ENCODE results near the gene DCUN1D4.

The DCUN1D4 gene

DNA sequence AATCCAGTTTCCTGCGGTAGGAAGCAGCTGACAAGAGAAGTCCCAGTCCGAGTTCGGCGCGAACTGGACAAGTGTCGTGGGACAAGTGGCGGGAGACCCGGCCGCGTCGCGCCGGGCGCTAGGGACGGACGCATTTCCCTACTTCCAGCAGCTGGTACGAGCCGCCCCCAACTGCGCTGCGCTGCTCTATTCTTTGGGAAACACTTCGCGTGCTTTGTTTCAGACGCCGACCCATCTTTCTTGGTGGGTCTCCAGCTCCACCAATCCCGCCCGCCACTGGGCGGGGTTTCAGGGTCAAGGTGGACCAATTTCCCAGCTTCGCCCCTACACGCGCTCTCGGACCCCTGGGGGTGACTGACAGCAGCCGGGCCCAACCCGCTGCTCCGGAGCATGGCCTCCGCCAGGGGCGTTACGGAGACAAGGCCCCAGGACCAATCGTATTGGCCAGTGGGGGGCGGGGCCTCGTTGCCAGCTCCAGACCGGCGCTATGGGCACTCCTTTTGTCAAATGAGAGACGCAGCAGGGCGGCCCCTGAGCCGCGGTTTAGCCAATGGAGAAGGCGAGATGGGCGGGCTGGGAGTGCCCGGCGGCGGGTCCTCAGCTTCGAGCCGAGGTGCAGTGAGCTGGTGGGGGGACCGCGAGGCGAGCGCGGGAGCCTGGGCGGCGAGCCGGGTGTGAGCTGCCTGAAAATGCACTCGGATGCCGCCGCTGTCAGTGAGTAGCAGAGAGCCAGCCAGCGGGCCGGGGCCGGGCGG is at the start of gene DCUN1D4:
DCUN1D4 (plus strand) TSS at position 600 of the 755 bp plus-strand sequence; CDS start at position 690, 90 bp downstream.
- peak; percentile 99 for DNase-seq (ENCODE audit: low spot score)

DNA sequence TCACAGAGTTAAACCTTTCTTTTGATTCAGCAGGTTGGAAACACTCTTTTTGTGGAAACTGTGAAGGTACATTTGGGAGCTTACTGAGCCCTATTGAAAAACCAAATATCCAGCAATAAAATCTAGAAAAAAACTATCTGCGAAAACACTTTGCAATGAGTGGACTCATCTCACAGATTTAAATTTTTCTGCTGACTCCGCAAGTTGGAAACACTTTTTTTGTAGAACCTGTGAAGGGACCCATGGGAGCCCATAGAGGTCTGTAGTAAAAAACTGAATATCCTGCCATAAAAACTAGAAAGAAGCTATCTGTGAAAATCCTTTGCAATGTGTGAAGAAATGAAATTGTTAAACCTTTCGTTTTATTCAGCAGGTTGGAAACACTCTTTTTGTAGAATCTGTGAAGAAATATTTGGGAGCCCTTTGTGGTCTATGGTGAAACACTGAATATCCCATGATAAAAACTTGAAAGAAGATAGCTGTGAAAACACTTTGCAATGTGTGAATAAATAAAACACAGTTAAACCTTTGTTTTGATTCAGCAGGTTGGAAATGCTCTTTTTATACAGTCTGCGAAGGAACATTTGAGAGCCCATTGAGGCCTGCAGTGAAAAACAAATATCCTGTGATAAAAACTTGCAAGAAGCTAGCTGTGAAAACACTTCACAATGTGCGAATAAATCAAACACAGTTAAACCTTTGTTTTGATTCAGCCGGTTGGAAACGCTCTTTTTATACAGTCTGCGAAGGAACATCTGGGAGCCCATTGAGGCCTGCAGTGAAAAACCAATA is 22.3 kb upstream of the DCUN1D4 start:
- no peak for DNase-seq (ENCODE audit: low spot score)

DNA sequence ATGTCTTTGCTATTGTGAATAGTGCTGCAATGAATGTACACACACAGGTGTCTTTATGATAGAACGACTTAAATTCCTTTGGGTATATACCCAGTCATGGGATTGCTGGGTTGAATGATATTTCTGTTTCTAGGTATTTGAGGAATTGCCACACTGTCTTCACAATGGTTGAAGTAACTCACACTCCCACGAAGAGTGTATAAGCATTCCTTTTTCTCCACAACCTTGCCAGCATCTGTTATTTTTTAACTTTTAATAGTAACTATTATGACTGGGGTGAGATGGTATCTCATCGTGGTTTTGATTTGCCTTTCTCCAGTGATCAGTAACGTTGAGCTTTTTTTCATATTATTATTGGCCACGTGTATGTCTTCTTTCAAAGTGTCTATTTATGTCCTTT is 17.6 kb upstream of the DCUN1D4 start:
- DNase-seq (ENCODE audit: low spot score), result no peak

DNA sequence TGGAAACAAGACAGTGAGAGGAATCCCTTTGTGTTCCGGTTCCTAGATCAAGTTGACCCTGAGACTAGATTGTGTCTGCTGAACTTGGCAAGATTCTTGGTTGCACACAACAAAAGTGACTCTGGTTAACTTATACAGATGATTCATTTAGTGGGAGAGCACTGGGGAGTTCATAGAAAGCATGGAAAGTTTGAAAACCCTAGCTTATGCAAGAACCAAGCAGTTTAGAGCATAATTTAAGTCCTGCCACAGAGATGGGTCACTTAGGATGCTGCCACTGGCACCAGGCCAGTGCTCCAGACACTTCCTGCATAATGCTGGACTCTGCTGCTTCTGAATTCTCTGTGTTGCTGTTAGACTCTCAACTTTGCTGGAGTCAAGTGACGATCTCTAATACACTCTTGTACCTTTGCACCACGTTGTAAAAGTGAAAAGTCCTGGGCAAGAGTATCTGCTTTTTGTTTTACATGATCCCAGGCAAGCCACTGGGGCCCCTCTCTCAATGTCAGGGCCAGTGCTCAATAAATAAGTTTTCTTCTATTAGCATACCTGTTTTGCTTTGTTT is 12.7 kb upstream of the DCUN1D4 start:
- no peak for DNase-seq (ENCODE audit: low spot score)

DNA sequence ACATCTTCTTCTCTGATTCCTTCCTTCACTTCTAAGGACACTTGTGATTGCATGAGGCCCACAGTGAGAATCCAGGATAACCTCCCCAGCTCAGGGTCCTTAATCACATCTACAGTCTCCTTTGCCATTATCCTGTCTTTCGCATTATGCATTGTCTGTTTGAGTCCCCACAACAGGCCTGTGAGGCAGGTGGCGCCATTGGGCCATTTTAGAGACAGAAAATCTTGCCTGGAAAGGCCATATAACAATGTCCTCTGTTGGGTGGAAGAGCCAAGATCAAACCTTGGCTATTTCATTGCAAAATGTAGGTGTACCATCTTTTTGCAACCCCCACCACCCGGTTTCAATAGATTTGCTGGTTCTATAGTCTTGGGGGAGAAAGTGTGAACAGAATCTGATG is 11.8 kb upstream of the DCUN1D4 start:
- DNase-seq (ENCODE audit: low spot score), result peak; percentile 49

DNA sequence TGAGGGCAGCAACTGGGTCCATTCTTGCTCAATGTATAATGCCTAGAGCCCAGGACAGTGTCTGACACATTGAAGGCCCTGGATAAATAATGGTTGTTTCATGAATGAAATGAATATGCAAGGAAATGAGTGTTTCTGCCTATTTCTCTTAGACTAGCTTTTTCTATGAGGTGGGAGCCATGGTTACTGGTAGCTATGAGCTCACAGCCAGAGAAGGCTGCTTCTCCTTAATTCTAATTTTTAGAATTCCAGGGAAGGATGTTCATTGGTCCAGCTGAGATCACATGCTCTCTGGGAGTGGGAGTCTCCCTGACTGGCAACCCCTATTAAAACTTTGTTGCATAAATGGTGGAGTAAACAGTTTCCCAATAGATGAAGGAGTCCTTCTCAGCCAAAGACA is 9.7 kb upstream of the DCUN1D4 start:
- DNase-seq (ENCODE audit: low spot score), result no peak

DNA sequence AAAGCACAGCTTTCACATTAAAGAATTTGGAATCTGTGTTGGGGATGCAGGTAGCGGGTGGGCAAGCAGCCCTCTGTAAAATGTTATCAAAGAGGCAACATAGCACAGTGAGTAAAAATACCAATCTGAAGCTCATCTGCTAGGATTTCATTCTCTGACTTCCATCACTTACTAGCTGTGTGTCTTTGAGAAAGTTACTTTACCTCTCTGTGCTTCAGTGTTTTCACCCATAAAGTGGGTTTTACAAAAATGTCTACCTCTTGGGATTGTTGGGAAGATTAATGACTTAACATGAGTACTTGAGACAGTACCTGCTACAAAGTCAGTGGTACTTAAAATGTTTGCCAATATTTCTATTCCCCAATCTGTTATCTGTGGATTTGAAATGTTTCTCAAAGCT is 7.9 kb upstream of the DCUN1D4 start:
- no peak for DNase-seq (ENCODE audit: low spot score)

DNA sequence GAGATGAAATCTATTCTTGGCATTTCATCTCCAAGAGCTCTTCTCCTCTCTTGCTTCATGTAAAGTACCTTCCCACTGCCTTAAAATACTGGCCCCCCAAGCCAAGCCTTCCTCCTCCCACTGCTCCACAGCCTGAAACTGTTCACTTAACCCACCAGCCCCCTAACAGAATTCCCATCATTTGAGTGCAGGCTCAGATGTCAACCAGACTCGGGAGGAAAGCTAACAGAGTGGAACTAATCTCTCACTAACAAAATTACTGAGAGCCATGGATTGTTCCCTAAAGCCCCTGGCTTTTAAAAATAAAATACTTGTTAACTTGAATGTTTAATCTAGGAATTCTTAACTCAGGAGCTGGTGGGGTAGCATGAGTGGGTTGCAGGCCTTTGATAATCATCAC is 7.1 kb upstream of the DCUN1D4 start:
- DNase-seq (ENCODE audit: low spot score), result no peak

DNA sequence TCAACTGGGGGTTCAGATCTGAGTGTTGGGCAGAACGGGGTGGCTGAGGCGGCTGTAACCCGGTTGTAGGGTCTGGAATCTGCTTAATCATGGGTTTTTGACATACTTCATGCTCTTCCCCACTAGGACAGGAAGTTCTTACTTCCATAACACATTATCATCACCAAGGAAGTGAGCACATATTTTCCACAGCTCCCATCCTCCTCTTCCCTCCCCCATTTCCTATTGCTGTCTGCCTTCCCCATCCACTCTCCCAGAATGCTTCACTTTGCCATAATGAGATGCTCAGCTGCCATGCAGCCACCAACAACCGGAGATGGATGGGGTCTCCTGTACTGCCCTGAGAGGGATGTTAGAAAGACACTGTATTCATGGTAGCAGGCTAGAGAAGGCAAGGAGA is 6.4 kb upstream of the DCUN1D4 start:
- no peak for DNase-seq (ENCODE audit: low spot score)

DNA sequence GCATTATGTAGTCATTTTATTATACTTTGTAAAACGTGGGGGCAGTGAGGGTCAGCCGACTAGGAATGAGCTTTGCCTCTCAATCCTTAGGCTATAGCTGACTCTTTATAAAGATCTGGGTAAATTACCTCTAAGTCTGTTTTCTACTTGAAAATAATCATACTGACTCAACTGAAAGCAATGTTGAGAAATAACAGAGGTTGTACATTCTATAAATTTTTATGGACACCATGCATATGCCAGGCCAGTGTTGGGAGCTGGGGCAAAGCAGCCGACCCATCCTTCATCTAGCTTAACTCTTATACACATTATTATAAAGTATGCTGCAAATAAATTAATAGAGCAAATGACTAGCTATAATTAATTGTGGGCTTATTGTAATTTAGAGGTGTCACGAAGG is 2.2 kb upstream of the DCUN1D4 start:
- no peak for DNase-seq (ENCODE audit: low spot score)

DNA sequence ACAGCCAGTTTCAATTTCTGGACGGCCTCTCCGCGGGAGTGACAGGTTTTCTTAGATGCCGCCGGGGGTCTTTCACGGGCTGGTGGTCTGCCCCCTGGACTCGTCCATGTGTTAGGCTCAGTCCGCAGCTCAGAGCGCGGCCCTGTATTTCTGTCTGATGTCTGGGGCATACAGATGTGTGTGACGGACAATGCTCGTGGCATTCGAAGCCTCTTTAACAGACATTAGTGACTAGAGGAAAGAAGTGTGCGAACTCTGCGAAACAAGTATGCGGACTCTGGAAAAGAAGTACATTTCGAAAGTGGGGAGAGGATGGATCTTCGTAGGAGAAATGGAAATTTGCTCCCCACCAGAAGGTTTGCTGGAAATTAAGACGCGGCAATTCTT is 793 bp upstream of the DCUN1D4 start:
- DNase-seq (ENCODE audit: low spot score), result no peak

DNA sequence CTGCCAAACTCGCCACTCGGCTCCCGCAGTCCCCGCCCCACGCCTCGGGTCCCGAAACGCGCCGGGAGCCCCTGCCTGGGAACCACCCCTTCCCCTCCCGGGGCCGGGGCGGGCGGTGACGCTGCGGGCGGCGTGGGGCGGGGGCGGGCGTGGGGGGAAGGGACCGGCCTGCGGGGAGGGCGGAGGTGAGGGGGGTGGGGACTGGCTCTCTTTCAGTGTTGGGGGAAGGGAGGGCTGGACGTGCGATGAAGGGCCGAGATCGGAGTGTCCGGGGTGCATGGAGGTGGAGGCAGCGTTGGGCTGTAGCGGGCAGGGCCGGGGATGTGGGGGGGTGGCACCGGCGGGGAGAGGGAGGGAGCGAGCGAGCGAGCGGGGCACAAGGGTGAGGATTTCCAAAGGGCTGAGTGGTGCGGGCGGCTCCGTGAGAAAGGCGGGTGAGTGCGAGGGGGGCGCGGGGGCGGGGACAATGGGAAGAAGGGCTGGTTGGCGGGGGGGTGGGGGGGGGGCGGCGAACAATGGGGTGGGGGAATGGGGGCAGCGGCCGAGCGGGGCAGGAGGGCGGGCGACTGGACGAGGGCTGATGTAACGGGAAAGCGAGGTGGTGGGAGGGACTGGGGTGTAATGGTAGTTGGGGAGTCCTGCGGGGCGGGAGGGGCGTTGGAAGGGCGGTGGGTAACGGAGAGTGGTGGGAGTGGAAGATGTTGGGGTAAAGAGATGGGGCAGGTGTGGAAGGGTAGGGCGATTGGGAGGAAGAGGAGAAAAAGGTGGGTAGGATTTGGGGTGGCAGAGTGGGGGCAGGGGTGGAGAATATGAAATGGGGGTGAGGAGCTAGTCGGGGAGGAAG is 578 bp downstream of the DCUN1D4 start:
- DNase-seq (ENCODE audit: low spot score), result peak; percentile 41

DNA sequence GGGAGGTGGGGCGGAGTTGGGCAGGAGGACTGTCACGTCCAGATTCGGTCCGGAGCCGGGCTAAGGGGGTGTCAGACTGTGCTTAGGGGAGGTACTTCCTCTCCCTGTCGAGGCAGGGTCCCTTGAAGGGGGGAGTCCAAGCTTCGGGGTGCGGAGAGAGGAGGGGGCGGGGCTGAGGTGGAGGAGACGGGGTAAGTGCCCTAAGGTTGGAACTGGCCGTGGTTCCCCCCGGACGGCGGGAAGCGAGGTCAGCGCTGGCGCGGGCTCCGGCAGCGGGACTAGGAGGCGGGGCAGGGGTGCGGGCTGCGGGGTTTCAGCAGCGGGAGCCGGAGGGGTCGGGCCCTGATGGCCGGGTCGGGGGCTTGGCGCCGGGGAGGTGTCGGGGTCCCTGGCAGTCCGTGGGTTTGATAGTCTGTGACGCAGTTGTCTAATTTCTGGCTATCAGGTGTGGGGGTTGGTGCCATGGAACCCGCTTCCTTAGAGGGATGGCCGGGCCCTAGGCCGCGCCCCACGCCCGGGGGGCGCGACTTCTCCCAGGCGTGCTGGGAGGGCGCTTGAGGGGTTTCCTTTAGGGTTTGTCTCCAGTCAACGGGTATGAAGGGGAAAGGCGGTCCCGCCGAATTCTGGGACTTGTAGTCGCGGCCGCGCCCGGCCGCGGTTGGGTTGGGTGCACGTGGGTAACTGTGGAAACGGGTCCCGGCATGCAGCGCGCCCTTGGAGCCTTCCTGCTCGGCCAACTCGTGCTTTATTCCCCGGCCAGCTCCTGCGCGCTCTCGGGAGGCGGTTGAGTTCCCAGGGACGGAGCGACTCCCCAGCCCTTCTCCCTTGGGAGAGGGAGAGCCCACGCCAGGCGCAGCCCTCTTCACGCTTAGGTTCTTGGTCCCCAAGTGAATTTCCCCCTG is 1.5 kb downstream of the DCUN1D4 start:
- peak; percentile 88 for DNase-seq (ENCODE audit: low spot score)

DNA sequence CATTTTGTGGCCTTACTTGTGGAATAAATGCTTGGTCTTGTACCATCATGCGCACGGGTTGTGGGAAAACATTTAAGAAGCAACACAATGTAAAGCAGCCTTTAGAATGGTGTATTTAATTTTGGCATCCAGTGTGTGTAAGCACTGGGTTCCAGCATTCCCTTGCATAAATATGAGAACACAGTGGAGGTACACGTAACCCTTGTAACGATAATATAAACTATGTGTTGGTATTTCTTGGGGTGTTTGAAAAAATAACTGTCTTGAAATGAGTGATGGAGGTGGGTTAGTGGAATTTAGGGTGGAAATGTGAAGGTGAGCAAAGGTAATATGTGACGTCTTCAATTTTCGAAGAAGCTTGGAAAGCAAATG is 2.1 kb downstream of the DCUN1D4 start:
- DNase-seq (ENCODE audit: low spot score), result no peak

DNA sequence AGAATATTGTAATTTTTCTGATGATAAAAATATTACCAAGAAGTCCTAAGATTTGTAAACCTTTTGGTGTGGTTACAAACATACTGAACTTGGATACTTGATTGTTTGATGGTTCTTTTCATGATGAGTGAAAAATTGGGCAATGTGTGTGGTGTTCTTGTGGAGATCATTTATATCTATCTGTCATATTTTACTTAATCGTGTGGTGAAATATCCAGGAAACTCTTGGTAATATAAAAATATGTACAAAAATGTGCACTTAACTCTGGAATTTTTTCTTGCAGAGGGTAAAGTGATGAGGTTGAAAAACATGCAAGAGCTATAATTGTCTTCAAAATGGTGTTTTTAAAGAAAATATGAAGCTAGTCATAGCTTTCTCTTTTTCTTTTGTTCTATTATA is 2.8 kb downstream of the DCUN1D4 start:
- DNase-seq (ENCODE audit: low spot score), result no peak

DNA sequence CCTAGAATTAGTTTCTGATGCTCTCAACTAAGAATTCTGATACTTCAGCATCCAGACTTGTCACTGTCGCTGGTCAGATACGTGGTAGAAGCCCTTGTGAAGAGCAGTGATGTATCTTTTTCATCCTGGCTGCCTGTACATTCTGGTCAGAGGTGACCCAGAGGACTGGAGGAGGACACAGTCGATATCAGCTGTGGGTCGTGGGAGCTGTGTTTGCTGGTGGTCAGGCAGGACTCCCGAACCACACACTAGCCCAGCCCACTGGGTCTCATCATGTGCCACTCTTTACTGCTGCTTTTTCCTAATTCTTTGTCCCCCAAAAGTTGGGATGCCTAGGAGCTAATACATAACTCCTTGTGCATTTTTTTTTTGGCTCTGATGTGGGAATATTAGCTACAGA is 6.5 kb downstream of the DCUN1D4 start:
- no peak for DNase-seq (ENCODE audit: low spot score)

DNA sequence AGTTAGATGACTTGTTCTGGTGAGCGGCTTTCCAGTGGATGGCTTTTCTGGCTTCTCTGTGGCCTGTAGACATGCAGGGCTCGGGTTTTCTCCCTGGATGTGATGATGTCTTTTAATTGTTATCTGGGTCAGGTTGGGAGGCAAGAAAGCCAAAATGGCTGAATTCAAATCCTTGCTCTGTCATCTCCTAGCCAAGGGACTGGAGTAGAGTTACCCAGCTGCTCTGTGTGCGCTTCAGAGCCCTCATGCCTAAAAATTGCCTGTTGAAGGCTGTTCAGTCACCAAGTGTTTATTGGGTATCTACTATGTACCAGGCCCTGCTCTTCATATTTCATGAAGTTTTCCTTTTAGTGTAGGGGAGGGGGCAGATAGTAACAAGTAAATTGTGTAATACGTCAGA is 7.3 kb downstream of the DCUN1D4 start:
- DNase-seq (ENCODE audit: low spot score), result no peak

DNA sequence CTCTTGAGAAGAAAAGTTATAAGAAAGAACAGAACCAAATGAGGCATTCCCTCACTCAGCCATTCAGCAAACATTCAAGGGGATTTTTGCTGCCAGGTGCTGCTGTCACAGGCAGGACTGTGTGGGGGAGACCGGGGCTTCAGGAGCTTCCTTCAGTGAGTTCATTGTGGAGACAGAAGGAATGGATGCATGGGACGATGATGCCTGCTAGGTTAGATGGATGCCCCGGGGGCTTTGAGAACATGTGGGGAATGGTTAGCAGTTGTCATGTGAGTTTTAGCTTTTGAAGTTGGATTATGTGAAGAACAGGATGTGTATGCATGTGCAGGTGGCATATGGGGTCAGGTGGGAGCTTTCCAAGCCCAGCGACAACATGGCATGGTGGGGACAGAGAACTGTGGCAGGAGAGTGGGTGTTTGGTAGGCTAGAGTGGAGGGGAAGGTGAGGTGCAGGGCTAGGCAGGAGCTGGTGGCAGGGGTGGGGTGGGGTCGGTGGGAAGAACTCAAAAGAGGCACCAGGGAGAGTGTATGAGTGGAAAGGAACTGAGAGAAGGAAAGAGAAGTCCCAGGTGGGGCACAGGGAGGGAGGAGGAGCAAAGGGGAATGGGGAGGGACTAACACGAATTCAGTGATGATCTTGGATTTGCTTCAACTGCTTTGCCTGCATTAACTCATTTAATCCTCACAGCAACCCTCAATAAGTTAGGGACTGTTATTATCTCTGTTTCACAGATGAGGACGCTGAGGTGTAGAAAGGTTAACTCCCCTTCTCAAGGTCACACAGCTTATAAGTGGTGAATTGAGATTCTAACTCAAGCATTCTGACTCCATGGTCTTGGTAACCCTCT is 8.4 kb downstream of the DCUN1D4 start:
- DNase-seq (ENCODE audit: low spot score), result no peak

DNA sequence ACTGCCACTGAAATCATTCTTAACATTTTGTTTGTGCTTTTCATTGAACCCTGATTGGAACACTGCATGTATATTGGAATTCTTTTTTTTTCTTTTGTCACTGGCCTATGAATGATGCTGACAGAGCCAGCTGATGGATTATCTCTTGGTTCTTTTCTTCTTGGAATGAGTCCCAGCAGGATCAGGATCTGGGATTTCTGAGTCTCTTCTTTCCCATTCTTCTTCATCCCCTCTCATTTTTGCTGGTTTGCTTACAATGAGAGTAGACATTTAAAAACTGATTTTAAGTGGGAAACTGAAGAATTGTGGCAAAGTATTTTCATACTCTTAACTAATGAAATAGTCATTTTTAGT is 9.0 kb downstream of the DCUN1D4 start:
- no peak for DNase-seq (ENCODE audit: low spot score)

DNA sequence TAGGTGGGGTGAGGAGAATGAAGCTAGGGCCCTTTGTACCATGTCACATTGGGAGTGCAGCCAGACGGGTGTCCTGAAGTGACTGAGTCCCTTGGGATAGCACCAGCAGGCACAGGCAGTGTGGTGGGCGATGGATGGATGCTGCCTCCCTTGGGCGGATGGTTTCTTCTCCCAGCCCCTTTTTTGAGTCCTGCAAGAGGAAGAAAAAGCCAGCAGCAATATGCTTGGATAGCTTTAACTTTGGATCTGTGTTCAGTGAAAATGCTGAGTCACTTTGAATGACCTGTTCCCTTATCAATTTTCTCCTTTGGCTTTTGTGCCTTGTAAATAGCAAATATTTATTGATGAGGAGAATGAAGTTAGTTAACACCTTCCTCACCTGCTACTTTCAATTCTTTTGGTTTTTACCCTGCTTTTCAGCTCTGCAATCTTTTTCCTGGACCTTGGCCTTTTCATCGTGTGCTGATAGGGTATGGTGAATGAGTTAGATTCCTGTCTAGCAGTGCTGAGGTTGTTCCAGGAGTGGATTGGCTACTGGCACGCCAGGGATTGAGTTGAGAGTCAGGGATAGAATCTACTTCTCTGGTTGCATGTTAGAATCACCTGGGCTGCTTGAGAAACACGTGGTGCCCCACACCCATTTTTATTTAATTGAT is 10.2 kb downstream of the DCUN1D4 start:
- DNase-seq (ENCODE audit: low spot score), result no peak

Data from LoVo (cell line).